Adrenal gland (tissue), 12 donors: ENCODE results near the gene SRSF8. TPM values are rescaled to one million over a fixed set of nuclear protein-coding genes. Genes with fewer than 3 reads are reported as not detected.

Source experiments
- DNase-seq, 7 donors: peaks; one replicate each; pipeline ENCODE4 v3.0.0-alpha.2; 2019 to 2020
- H3K27ac ChIP-seq, 5 donors: fragments of 200-600 bp; sonication (generic) in 4 of 5; 1 replicate in 3 of 5; 2 replicates in 2 of 5; pipeline versions ENCODE4 v1.5.1 to v1.8.0; 2016 to 2020; ENCODE audit warnings: mild to moderate bottlenecking in 1 of 5
- H3K27me3 ChIP-seq: fragments of 200-600 bp; 2 replicates; pipeline ENCODE4 v1.8.0; 2021
- H3K36me3 ChIP-seq, 2 donors: fragments of 200-600 bp; replicated peaks in 1 of 2; 1 replicate in 1 of 2; 2 replicates in 1 of 2; pipeline versions ENCODE4 v1.5.1 to v1.8.0; 2018 to 2022
- H3K4me1 ChIP-seq, 2 donors: fragments of 200-600 bp; replicated peaks in 1 of 2; 1 replicate in 1 of 2; 2 replicates in 1 of 2; pipeline versions ENCODE4 v1.5.1 to v1.8.0; 2018 to 2021
- H3K4me3 ChIP-seq, 4 donors: fragments of 200-600 bp; sonication (generic) in 3 of 4; one replicate each; pipeline ENCODE4 v1.5.1; 2016 to 2018
- H3K9me3 ChIP-seq, 3 donors: fragments of 200-600 bp; sonication (generic) in 1 of 3; replicated peaks in 1 of 3; 1 replicate in 2 of 3; 2 replicates in 1 of 3; pipeline versions ENCODE4 v1.5.1 to v1.8.0; 2016 to 2021
- POLR2A ChIP-seq, 2 donors: fragments of 450-650 bp; IDR thresholded peaks; one replicate each; pipeline ENCODE4 v1.6.1; 2017; ENCODE audit warnings: antibody characterized with exemption in 2 of 2, mild to moderate bottlenecking in 2 of 2, moderate library complexity in 1 of 2
- WGBS, 4 donors: extraction: QIAGEN DNeasy Blood & Tissue Kit in 2 of 4; methylation state at CpG; one replicate each; pipeline versions ENCODE4 v1.1.5 to v1.1.7; 2013 to 2017; 5-methylcytosine and 5-hydroxymethylcytosine counted together
- intact Hi-C, 2 donors: fragments of 100-400 bp; cut with DNase I; formaldehyde crosslinking; loops; one replicate each; pipeline versions ENCODE4 v1.14.1 to v1.15.0; 2022 to 2023
- polyA plus RNA-seq, 3 donors: library from polyadenylated mRNA; stranded (reverse); fragments of 200-250 nt in 2 of 3; fragments of 350-450 nt in 1 of 3; fragmentation: Illumina TruSeq in 1 of 3; extraction: RNeasy Lipid Tissue Mini Kit (QIAGEN cat#74804) in 1 of 3; gene quantifications; one replicate each; pipeline ENCODE4 v1.2.3, GENCODE V29; 2013 to 2014
- total RNA-seq, 9 donors: library from RNA; depleted of rRNA in 4 of 9; stranded (reverse); fragments of >200 nt in 4 of 9; fragments of 120-200 nt in 1 of 9; fragmentation: NEBNext Ultra II Directional in 1 of 9; extraction: Animal tissue kit (Norgen Biotek cat#: 25700) in 1 of 9; gene quantifications; one replicate each; pipeline versions ENCODE4 v1.1.0 to v1.2.4, GENCODE V29; 2013 to 2023
- TF ChIP-seq, protein P1 (sequence below), 6 experiments: fragments of 450-650 bp in 4 of 6; fragments of 200-600 bp in 2 of 6; sonication (generic) in 1 of 6; IDR thresholded peaks; 1 replicate in 5 of 6; 2 replicates in 1 of 6; pipeline versions ENCODE4 v1.5.1 to v1.8.0; 2016 to 2021; ENCODE audit warnings: antibody characterized with exemption in 6 of 6, mild to moderate bottlenecking in 2 of 6, moderate library complexity in 1 of 6
- donor health status: healthy with polysubstance abuse.
- donor health status: Bipolar disorder and iron deficiency.
- donor health status: DM: yes; HTN: yes; CAD: no.
- donor health status: DM: no; HTN: no; CAD: no.
- donor health status: DM: no; HTN: no; CAD: no.
- donor health status: DM: yes; HTN: yes; CAD: no.

SRSF8 gene
- total and polyA plus RNA-seq, 12 donors, result 20.0 to 60.4 (median 43.6) TPM

DNA sequence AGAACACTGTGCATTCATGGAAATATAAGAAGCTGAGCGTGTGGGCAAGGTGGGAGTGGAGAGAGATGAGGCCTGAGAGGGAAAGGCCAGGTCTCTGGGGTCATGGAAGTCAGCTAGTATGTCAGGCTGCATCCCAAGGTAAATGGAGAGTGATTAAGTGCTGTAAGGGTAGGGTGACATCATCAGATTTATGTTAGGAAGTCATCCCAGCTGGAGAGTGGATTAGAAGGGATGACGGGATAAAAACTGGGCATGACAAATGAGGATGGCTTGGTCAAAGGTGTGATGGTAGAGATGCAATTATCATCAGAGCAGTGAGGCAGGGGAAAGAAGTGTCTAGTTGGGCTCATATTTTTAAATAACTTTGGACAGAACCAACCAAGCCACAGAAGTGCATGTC lies 19.4 kb downstream of the SRSF8 start:
- no peak overlapping the region for H3K27ac ChIP-seq
- 81 to 97% (median 90%) methylated on average over 2 of the region's 2 CpGs for WGBS, 4 donors
- H3K27me3 ChIP-seq, result no peaks in the 10 kb centered on the region
- no peaks in the 10 kb centered on the region for H3K36me3 ChIP-seq
- no peaks in the 10 kb centered on the region for H3K9me3 ChIP-seq
- intact Hi-C loops, result loop anchor here in 1 of 2 donors (5.0 kb wide), 1 partner anchor 51 kb away; no protein-coding TSS in a partner anchor
- no peak overlapping the region for H3K4me3 ChIP-seq
- DNase-seq, result no peak
- no peak for TF ChIP-seq POLR2A (IDR thresholded peaks at IDR 0.05)
- TF ChIP-seq, protein P1, sequence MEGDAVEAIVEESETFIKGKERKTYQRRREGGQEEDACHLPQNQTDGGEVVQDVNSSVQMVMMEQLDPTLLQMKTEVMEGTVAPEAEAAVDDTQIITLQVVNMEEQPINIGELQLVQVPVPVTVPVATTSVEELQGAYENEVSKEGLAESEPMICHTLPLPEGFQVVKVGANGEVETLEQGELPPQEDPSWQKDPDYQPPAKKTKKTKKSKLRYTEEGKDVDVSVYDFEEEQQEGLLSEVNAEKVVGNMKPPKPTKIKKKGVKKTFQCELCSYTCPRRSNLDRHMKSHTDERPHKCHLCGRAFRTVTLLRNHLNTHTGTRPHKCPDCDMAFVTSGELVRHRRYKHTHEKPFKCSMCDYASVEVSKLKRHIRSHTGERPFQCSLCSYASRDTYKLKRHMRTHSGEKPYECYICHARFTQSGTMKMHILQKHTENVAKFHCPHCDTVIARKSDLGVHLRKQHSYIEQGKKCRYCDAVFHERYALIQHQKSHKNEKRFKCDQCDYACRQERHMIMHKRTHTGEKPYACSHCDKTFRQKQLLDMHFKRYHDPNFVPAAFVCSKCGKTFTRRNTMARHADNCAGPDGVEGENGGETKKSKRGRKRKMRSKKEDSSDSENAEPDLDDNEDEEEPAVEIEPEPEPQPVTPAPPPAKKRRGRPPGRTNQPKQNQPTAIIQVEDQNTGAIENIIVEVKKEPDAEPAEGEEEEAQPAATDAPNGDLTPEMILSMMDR (IDR thresholded peaks at IDR 0.05), result no peak
- peaks cover 14 to 19% of the 10 kb centered on the region in 2 donors for H3K4me1 ChIP-seq

DNA sequence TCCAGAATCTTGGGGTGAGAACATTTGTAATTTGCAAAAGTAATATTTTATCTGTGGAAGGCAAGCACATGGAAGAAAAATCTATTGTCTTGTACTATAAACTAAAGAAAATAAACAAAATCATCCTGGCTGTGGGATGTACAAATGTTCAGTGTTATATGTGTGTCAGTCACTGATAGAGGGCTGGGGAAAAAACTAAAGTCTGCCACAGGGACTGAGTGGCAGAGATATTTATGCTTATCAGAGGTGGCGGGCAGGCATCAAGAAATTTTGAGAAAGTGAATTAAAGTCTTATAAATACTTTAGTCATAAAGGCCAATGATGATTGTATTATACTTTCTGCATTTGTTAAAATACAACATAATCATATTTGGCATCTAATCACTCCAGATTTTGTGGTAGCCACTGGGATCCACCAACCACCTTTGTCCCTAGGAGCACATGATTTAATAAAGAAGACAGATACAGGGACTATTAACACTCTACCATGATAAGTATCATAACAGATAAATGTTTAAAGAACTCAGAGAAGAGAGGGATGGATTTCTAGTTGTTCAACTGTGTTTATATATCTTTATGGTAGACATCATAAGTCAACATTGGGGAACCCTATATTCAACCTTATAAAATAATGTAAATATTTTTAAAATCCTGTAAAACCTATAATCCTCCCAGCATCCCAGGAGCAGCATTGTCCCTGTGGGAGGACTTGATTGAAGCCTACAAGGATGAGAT lies 20.3 kb downstream of the SRSF8 start:
- Histone ChIP-seq H3K27ac (no peak overlapping the region), H3K36me3 (no peaks in the 10 kb centered on the region), H3K4me1 (peaks cover 14 to 15% of the 10 kb centered on the region in 2 donors), H3K27me3 (no peaks in the 10 kb centered on the region), H3K4me3 (no peak overlapping the region), H3K9me3 (no peaks in the 10 kb centered on the region)
- TF ChIP-seq POLR2A (IDR thresholded peaks at IDR 0.05), result no peak
- TF ChIP-seq, protein P1 (IDR thresholded peaks at IDR 0.05), result no peak
- intact Hi-C loops, result loop anchor here in 1 of 2 donors (5.0 kb wide), 1 partner anchor 50 kb away; no protein-coding TSS in a partner anchor
- no peak for DNase-seq
- WGBS, 4 donors, result 89 to 100% (median 94%) methylated on average over 1 of the region's 1 CpG

DNA sequence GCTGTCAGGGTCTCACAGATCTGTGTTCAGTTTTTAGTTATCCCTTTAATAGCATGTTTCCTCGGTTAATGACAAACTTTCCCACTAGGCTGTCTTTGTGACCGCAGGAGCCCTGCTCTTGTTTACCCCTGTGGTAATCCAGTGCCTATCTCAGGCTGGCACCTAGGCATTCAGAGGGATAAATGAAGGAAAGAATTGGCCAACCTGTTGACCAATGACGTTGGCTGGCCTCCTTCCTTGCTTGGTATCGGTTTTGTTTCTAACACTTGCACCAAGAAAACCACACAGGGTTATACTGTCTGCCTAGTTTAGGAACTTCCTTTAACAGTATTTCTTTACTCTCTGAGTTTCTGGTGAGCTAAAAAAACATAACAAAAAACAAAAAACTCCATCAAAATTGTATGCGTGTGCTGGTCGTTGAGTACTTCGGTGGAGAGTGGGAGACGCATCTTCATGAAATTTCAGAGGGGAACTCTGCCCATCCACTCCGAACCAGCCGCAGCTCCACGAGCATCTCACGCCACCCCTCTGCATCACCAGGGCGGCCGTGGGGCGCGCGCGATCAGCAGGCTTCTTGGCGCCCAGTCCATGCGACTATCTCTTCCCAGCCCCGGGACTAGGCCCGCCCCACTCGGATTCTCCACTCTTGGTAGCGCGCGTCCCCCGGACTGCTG lies 22.4 kb downstream of the SRSF8 start:
- Histone ChIP-seq H3K9me3 (no peaks in the 10 kb centered on the region), H3K27me3 (no peaks in the 10 kb centered on the region), H3K4me3 (peak overlapping the region in 3 of 4 donors; percentile 10 to 78 (median 58)), H3K36me3 (no peaks in the 10 kb centered on the region), H3K27ac (peak overlapping the region; percentile 19 to 97 (median 87)), H3K4me1 (peaks cover 13 to 31% of the 10 kb centered on the region in 2 donors)
- 8 to 19% (median 9%) methylated on average over 10 to 27 of the region's 27 CpGs for WGBS, 4 donors
- DNase-seq, result no peak
- intact Hi-C loops, result loop anchor here in 1 of 2 donors (5.0 kb wide), 1 partner anchor 48 kb away; no protein-coding TSS in a partner anchor
- TF ChIP-seq, protein P1 (IDR thresholded peaks at IDR 0.05), result no peak
- TF ChIP-seq POLR2A (IDR thresholded peaks at IDR 0.05), result no peak
